ENCODE measurements around the gene ATP8A2. TPM values are rescaled to one million over a fixed set of nuclear protein-coding genes. Genes with fewer than 3 reads are reported as not detected.
"Not testable (repeated sequence)": the region's sequence is repeated elsewhere in the genome, so short reads cannot be mapped to it uniquely, and the experiment has no call there.

ATP8A2 gene
- total RNA-seq, 4 donors from 2014 or later = 0.29 to 0.65 (median 0.46) TPM

DNA sequence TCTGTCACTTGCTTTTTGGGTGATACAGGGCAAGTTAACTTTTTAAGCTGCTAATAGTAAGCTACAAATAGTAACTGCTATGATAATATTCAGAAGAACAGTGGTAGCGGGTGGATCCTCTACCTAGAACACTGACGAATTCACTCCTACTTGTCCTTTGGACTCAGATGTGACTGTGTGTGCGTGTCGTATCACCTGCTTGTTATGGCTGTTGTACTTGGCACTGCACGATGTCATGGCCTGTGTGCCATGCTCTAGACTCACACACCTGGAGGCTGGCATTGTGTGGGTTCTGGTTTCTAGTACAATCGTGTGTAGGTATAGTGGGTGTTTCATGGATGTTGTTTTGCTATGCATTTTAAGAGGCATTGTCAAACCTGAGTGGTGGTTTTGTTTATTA lies 130.8 kb downstream of the ATP8A2 start:
- DNase-seq (ENCODE audit: extremely low spot score) = peak; percentile 74
- Histone ChIP-seq H3K27me3 (peaks cover 0 to 15% (median 0%) of the 10 kb centered on the region in 4 donors), H3K36me3 (no peaks in the 10 kb centered on the region), H3K4me3 (no peak overlapping the region), H3K4me1 (no peaks in the 10 kb centered on the region), H3K9me3 (no peaks in the 10 kb centered on the region), H3K27ac (replicated peaks in 1 of 4) (no peak overlapping the region)
- intact Hi-C loops (cut with DNase I) = no loop called here
- 89% methylated on average over 6 of the region's 6 CpGs for WGBS
- TF ChIP-seq EP300 (IDR thresholded peaks at IDR 0.05) (no peak), POLR2AphosphoS5 (IDR thresholded peaks at IDR 0.05) (no peak), POLR2A (IDR thresholded peaks at IDR 0.05; ENCODE audit: low read depth) (no peak)
- TF ChIP-seq, protein P1, sequence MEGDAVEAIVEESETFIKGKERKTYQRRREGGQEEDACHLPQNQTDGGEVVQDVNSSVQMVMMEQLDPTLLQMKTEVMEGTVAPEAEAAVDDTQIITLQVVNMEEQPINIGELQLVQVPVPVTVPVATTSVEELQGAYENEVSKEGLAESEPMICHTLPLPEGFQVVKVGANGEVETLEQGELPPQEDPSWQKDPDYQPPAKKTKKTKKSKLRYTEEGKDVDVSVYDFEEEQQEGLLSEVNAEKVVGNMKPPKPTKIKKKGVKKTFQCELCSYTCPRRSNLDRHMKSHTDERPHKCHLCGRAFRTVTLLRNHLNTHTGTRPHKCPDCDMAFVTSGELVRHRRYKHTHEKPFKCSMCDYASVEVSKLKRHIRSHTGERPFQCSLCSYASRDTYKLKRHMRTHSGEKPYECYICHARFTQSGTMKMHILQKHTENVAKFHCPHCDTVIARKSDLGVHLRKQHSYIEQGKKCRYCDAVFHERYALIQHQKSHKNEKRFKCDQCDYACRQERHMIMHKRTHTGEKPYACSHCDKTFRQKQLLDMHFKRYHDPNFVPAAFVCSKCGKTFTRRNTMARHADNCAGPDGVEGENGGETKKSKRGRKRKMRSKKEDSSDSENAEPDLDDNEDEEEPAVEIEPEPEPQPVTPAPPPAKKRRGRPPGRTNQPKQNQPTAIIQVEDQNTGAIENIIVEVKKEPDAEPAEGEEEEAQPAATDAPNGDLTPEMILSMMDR (IDR thresholded peaks at IDR 0.05) = no peak

DNA sequence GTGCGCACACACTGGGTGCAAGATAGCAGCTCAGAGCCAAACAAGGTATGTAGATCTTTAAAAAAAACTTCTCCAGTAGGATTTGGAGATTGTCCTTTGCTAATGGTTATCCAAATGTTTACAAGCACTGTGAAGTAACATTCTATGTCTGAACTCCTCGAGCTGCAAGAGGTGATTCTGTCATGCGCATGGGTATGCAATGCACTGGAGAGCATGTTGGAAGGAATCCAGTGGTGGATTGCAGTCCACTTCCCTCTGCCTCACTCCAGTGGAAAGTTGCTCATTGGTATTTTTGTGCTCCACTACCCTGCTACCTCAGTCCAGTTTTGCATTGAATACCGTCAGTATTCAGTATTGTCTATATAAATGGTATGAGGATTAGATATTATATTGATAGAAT lies 132.1 kb downstream of the ATP8A2 start:
- Histone ChIP-seq H3K27me3 (peaks cover 0 to 10% (median 0%) of the 10 kb centered on the region in 4 donors), H3K4me3 (no peak overlapping the region), H3K4me1 (no peaks in the 10 kb centered on the region), H3K27ac (replicated peaks in 1 of 4) (no peak overlapping the region), H3K36me3 (no peaks in the 10 kb centered on the region), H3K9me3 (no peaks in the 10 kb centered on the region)
- DNase-seq (ENCODE audit: extremely low spot score) = peak; percentile 62
- 78% methylated on average over 4 of the region's 4 CpGs for WGBS
- intact Hi-C loops (cut with DNase I) = no loop called here
- no peak for TF ChIP-seq EP300 (IDR thresholded peaks at IDR 0.05)
- TF ChIP-seq POLR2AphosphoS5 (IDR thresholded peaks at IDR 0.05) = no peak
- TF ChIP-seq POLR2A (IDR thresholded peaks at IDR 0.05; ENCODE audit: low read depth) = no peak
- TF ChIP-seq, protein P1 (IDR thresholded peaks at IDR 0.05) = no peak

DNA sequence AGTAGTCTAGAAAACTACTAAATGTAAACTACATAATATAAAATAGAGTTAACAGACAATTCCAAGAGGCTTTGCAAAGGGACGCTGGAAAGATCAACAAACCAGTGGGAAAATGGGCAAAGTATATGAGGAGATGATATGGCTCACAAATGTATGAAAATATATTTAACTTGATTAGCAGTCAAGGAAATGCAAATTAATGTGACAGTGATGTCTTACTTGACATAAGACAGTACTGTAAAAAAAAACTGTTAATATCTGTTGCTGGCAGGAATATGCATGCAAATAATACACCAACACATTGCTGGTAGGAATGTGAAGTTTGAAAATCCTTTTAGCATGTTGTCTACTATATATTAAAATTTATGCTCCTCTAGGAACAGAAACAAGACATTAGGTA lies 136.1 kb downstream of the ATP8A2 start:
- whole genome bisulfite sequencing = 51% methylated on average over 1 of the region's 1 CpG
- Histone ChIP-seq H3K27ac (replicated peaks in 1 of 4) (no peak overlapping the region), H3K36me3 (no peaks in the 10 kb centered on the region), H3K4me3 (no peak overlapping the region), H3K9me3 (peaks cover 0 to 9% (median 6%) of the 10 kb centered on the region in 4 donors), H3K4me1 (no peaks in the 10 kb centered on the region), H3K27me3 (peaks cover 0 to 1% (median 0%) of the 10 kb centered on the region in 4 donors)
- TF ChIP-seq POLR2AphosphoS5 (IDR thresholded peaks at IDR 0.05) (no peak), EP300 (IDR thresholded peaks at IDR 0.05) (no peak), POLR2A (IDR thresholded peaks at IDR 0.05; ENCODE audit: low read depth) (no peak)
- TF ChIP-seq, protein P1 (IDR thresholded peaks at IDR 0.05) = no peak
- intact Hi-C loops (cut with DNase I) = no loop called here
- DNase-seq (ENCODE audit: extremely low spot score) = no peak

DNA sequence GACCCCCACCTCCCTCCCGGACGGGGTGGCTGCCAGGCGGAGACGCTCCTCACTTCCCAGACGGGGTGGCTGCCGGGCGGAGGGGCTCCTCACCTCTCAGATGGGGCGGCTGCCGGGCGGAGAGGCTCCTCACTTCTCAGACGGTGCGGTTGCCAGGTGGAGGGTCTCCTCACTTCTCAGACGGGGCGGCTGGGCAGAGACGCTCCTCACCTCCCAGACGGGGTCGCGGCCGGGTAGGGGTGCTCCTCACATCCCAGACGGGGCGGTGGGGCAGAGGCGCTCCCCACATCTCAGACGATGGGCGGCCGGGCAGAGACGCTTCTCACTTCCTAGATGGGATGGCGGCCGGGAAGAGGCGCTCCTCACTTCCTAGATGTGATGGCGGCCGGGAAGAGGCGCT lies 141.3 kb downstream of the ATP8A2 start:
- 93% methylated on average over 5 of the region's 32 CpGs for WGBS
- H3K27me3 ChIP-seq; H3K36me3 ChIP-seq; intact Hi-C loops (cut with DNase I); H3K27ac ChIP-seq (replicated peaks in 1 of 4); H3K4me3 ChIP-seq; DNase-seq (ENCODE audit: extremely low spot score); H3K9me3 ChIP-seq; H3K4me1 ChIP-seq: not testable (repeated sequence)

DNA sequence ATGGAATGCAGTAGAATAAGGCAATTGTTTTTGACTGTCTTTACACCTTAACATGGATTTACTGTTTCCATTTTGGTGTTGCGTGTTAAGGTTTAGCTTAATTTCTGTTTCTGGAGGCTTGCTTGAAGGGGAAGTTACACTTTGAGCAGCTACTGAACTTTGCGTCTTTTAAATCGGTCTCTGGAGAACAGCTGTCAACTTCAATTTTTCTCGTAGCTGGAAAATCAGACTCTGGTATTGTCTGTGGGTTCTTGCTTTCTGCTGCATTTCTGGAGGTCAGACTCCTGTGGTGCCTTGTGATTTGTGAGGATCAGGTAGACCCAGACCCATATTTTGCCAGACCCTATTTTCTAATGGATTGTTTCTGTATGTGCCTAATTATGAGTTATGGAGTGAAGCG lies 146.7 kb downstream of the ATP8A2 start:
- intact Hi-C loops (cut with DNase I) = no loop called here
- TF ChIP-seq EP300 (IDR thresholded peaks at IDR 0.05) (no peak), POLR2AphosphoS5 (IDR thresholded peaks at IDR 0.05) (no peak), POLR2A (IDR thresholded peaks at IDR 0.05; ENCODE audit: low read depth) (no peak)
- TF ChIP-seq, protein P1 (IDR thresholded peaks at IDR 0.05) = no peak
- no peaks in the 10 kb centered on the region for H3K4me1 ChIP-seq
- no peak for DNase-seq (ENCODE audit: extremely low spot score)
- peaks cover 0 to 10% (median 4%) of the 10 kb centered on the region in 4 donors for H3K9me3 ChIP-seq
- no peaks in the 10 kb centered on the region for H3K27me3 ChIP-seq
- WGBS = 81% methylated on average over 5 of the region's 5 CpGs
- H3K36me3 ChIP-seq = no peaks in the 10 kb centered on the region
- H3K4me3 ChIP-seq = no peak overlapping the region
- no peak overlapping the region for H3K27ac ChIP-seq (replicated peaks in 1 of 4)
